T-helper 2 cell (primary cell): ENCODE results near the gene HYI.
"Not testable (repeated sequence)": the region's sequence is repeated elsewhere in the genome, so short reads cannot be mapped to it uniquely, and the experiment has no call there.

Experiments
- DNase-seq, 5 experiments: peaks; one replicate each; pipeline versions ENCODE4 v3.0.0 to v3.0.0-alpha.2; 2012 to 2022

The HYI gene

GRCh38 chr1:43464681-43465504 lies 11.2 kb upstream of the HYI start:
- DNase-seq, result no peak

- no peak for DNase-seq
Observed at GRCh38 chr1:43463479-43463878, 9.7 kb upstream of the HYI start.

- no peak for DNase-seq
Observed at GRCh38 chr1:43460988-43461693, 7.4 kb upstream of the HYI start.

GRCh38 chr1:43458379-43458778 lies 4.6 kb upstream of the HYI start:
- DNase-seq, result not testable (repeated sequence)

- no peak for DNase-seq
Observed at GRCh38 chr1:43455213-43455889, 1.6 kb upstream of the HYI start.

GRCh38 chr1:43454270-43455011 lies 710 bp upstream of the HYI start:
- DNase-seq, result peak in 4 of 5 experiments; percentile 38 to 95 (median 52)

DNA sequence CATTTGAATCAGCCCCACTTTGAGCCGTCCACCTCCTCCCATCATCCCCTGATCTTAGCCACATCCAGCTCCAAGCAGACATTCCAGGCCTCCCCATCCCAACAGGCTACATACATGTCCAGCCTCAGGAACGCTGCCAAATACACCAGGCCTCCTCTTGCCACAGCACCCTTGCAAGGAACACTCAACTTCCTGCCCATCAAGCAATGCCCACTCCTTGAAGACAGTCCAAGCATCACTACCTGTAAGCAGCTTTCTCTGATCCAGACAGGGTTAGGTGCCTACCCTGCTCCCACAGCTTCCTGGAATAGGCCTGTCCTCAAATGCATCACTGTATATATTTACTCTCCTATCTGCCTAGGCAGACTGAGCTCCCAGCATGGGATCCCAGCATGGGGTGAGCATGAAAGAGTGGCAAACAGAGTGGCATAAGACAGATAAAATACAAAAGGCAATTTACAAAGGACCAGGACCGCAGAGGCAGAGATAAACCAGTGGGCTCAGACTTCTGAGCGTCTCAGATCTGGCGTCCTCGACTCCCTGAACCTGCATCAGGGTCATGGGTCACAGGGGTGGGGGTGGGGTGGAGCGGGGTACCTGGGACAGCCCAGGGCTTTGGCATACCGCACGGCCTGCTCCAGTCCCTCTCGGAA lies 816 bp downstream of the HYI start:
- DNase-seq, result no peak

GRCh38 chr1:43451701-43452532 lies 1.8 kb downstream of the HYI start:
- DNase-seq, result no peak

GRCh38 chr1:43451157-43451591 lies 2.6 kb downstream of the HYI start:
- no peak for DNase-seq

- no peak for DNase-seq
Observed at GRCh38 chr1:43450251-43450941, 3.3 kb downstream of the HYI start.

- no peak for DNase-seq
Observed at GRCh38 chr1:43449708-43450069, 4.0 kb downstream of the HYI start.

DNA sequence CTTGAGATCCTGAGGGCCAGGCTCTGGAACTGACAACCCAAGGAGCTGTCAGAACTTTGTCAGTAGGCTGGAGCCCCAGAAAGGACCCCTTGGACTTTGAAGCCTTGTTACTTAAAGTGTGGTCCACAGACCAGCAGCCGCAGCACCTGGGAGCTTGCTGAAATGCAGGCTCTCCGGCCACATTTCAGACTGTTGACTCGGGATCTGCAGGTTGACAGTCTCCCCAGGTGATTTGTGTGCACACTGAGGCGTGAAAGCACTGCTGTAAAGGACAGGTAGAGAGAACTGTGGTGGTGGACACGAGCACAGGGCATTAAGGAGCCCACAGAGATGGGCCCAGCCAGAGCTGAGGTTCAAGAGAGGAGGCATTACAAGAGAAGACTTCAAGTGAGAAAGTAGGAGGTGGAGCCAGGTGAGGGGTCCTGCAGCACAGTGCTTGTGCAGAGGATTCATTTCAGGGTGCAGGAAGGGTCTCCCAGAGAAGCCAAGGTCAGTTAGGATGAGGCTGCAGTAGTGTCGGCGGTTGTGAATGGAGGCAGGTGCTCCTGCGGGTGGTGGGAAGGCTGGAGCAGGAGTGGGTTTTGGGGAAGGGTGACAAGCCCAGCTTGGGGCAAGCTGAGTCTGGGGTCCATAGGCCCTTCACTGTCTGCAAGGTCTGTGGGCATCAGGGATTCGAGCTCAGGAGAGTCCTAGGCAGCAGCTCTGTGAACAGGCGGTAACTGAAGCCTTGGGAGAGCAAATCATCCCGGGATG lies 4.6 kb downstream of the HYI start:
- DNase-seq, result no peak

- no peak for DNase-seq
Observed at GRCh38 chr1:43447891-43448708, 5.6 kb downstream of the HYI start.

DNA sequence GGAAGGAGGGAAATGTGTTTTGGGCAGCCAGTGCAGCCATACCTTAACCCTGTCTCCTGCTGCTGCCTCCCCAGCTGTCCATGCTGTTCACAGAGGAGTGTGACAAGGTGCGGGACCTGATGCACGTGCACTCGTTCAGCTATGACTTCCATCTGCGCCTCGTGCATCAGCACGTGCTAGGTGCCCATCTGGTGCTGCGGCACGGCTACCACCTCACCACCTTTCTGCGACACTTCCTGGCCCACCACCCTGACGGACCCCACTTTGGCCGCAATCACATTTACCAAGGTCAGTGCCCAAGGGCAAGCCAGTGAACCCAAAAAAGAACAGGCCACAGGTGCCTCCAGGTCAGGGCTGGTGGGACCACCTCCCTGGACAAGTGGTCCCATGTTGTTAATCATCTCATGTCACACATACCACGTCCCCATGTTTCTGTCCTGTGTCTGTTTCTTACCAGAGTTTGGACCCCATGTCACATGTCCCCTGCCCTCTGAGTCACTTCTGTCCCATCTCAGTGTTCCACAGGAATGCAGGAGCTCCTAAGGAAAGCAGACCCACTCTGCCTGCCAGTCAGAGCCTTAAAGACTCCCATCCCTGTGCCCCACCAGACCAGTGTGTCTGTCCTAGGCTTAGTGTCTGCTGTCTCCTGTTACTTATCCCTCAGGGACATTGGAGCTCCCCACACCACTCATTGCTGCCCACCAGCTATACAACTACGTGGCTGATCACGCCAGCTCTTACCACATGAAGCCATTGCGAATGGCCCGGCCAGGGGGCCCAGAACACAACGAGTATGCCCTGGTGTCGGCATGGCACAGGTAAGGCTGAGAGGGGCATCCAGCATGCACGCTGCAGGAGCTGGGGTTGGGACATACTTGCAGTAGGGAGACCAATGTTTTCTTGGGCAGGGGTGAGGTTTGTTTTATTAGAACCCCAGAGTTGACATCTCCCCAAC lies 6.6 kb downstream of the HYI start:
- no peak for DNase-seq

DNA sequence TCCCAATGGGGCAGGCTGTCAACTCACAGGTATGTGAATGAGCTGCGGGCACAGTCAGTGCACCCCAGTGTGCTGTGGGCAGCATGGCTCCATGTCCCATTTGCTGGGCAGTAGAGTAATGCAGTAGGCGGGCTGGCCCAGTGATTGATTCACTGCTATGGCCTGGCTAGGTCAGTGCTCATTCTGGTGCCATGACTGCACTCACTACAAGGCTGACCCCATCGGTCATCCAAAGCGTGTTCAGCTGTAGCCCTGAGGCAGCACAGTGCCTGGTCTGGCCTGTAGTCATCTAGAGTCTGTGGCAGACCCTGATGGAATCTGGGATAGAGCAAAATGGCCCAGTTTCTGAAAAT lies 7.4 kb downstream of the HYI start:
- DNase-seq, result no peak

GRCh38 chr1:43445606-43446387 lies 7.9 kb downstream of the HYI start:
- no peak for DNase-seq

DNA sequence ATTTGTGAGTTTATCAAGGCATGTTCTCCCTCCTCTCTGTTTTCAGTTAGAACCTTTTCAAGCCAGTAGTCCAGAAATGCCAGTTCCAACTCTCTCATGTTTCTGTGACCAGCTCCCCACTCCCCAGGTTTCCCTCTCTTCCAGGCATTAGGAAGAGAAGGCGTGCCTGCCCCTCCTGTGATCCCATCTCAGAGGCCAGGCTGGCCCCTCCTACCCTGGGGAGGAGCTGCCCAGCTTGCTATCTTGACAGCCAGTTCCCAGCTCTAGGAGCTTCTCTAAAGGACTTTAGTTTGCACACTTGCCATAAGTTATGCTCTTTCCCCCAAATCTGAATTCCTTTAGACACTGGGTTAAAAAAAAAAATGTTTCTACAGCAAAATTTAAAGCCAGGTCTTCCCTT lies 8.9 kb downstream of the HYI start:
- no peak for DNase-seq
